ENCODE measurements around the gene SLC34A1. TPM values are rescaled to one million over a fixed set of nuclear protein-coding genes. Genes with fewer than 3 reads are reported as not detected.
A peak's percentile ranks its signal among the peaks of the same experiment; 100 is the strongest.

The SLC34A1 gene
- polyA plus RNA-seq, 3 donors, result not detected

GRCh38 chr5:177447066-177447610 is 62.9 kb downstream of the SLC34A1 start:
- Histone ChIP-seq H3K27me3 (ENCODE audit: control insufficient read depth in 2 of 2, insufficient read depth in 2 of 2, low read length in 2 of 2) (peaks cover 0 to 35% of the 10 kb centered on the region in 2 donors), H2AFZ (ENCODE audit: insufficient read depth, low read depth, low read length, poor library complexity, severe bottlenecking) (no peak overlapping the region), H4K20me1 (ENCODE audit: insufficient read depth, low read length) (peaks cover 57% of the 10 kb centered on the region), H3K27ac (ENCODE audit: low read depth in 1 of 2, low read length in 2 of 2) (no peak overlapping the region), H3K79me2 (ENCODE audit: insufficient read depth, low read length) (no peaks in the 10 kb centered on the region), H3K4me3 (replicated peaks in 1 of 3; ENCODE audit: low read depth in 2 of 3, low read length in 3 of 3) (peak overlapping the region in 1 of 3 experiments; percentile 73), H3K9me3 (replicated peaks in 1 of 2; ENCODE audit: control insufficient read depth in 1 of 2, insufficient read depth in 1 of 2, low read length in 2 of 2) (no peaks in the 10 kb centered on the region), H3K4me2 (replicated peaks; ENCODE audit: extremely low read depth, low read length, poor library complexity, severe bottlenecking) (peak overlapping the region; percentile 86), H3K9ac (ENCODE audit: insufficient read depth, low read length, poor library complexity, severe bottlenecking) (peak overlapping the region; percentile 61), H3K4me1 (ENCODE audit: control insufficient read depth in 1 of 2, insufficient read depth in 2 of 2, low read length in 2 of 2) (peaks cover 38 to 57% of the 10 kb centered on the region in 2 donors), H3K36me3 (replicated peaks in 1 of 2; ENCODE audit: control insufficient read depth in 1 of 2, insufficient read depth in 2 of 2, low read length in 2 of 2) (peaks cover 17% of the 10 kb centered on the region in 2 donors)
- H3K27ac Mint-ChIP-seq, result peak overlapping the region in 1 of 7 donors; percentile 61
- peaks cover 14 to 22% of the 10 kb centered on the region in 2 donors for H3K36me3 Mint-ChIP-seq
- peak overlapping the region in 1 of 2 donors; percentile 55 for H3K4me3 Mint-ChIP-seq
- intact Hi-C loops (cut with micrococcal nuclease), result no loop called here
- no peak for TF ChIP-seq CTCF (IDR thresholded peaks at IDR 0.05)
- 0% methylated on average over 11 of the region's 52 CpGs for WGBS (ENCODE audit: insufficient coverage)
- H3K9me3 Mint-ChIP-seq, result peaks cover 0 to 4% (median 0%) of the 10 kb centered on the region in 7 donors
- DNase-seq, result peak in 2 of 3 donors; percentile 31 to 43
- peaks cover 36 to 52% (median 36%) of the 10 kb centered on the region in 3 donors for H3K27me3 Mint-ChIP-seq (ENCODE audit: low read depth in 3 of 3)
- H3K4me1 Mint-ChIP-seq, result peaks cover 43% of the 10 kb centered on the region

GRCh38 chr5:177447611-177448243 is 63.5 kb downstream of the SLC34A1 start:
- peak overlapping the region in 1 of 3 experiments; percentile 28 for H3K4me3 ChIP-seq (replicated peaks in 1 of 3; ENCODE audit: low read depth in 2 of 3, low read length in 3 of 3)
- peak; percentile 74 to 87 (median 83) for DNase-seq
- TF ChIP-seq CTCF (IDR thresholded peaks at IDR 0.05), result no peak
- intact Hi-C loops (cut with micrococcal nuclease), result no loop called here
- Mint-ChIP-seq H3K9me3 (peaks cover 0 to 4% (median 0%) of the 10 kb centered on the region in 7 donors), H3K4me3 (peak overlapping the region; percentile 66 to 70), H3K36me3 (peaks cover 8 to 17% of the 10 kb centered on the region in 2 donors), H3K27me3 (ENCODE audit: low read depth in 3 of 3) (peaks cover 38 to 58% (median 39%) of the 10 kb centered on the region in 3 donors), H3K27ac (peak overlapping the region in 6 of 7 donors; percentile 8 to 83 (median 60)), H3K4me1 (peaks cover 43% of the 10 kb centered on the region)
- H3K27me3 ChIP-seq (ENCODE audit: control insufficient read depth in 2 of 2, insufficient read depth in 2 of 2, low read length in 2 of 2), result peaks cover 0 to 41% of the 10 kb centered on the region in 2 donors
- H3K4me2 ChIP-seq (replicated peaks; ENCODE audit: extremely low read depth, low read length, poor library complexity, severe bottlenecking), result peak overlapping the region; percentile 57
- peaks cover 51% of the 10 kb centered on the region for H4K20me1 ChIP-seq (ENCODE audit: insufficient read depth, low read length)
- H3K36me3 ChIP-seq (replicated peaks in 1 of 2; ENCODE audit: control insufficient read depth in 1 of 2, insufficient read depth in 2 of 2, low read length in 2 of 2), result peaks cover 11% of the 10 kb centered on the region in 2 donors
- peaks cover 38 to 57% of the 10 kb centered on the region in 2 donors for H3K4me1 ChIP-seq (ENCODE audit: control insufficient read depth in 1 of 2, insufficient read depth in 2 of 2, low read length in 2 of 2)
- no peaks in the 10 kb centered on the region for H3K9me3 ChIP-seq (replicated peaks in 1 of 2; ENCODE audit: control insufficient read depth in 1 of 2, insufficient read depth in 1 of 2, low read length in 2 of 2)
- H2AFZ ChIP-seq (ENCODE audit: insufficient read depth, low read depth, low read length, poor library complexity, severe bottlenecking), result no peak overlapping the region
- WGBS (ENCODE audit: insufficient coverage), result 0% methylated on average over 14 of the region's 23 CpGs
- no peaks in the 10 kb centered on the region for H3K79me2 ChIP-seq (ENCODE audit: insufficient read depth, low read length)
- no peak overlapping the region for H3K27ac ChIP-seq (ENCODE audit: low read depth in 1 of 2, low read length in 2 of 2)
- H3K9ac ChIP-seq (ENCODE audit: insufficient read depth, low read length, poor library complexity, severe bottlenecking), result no peak overlapping the region

Other genes with a start within 250 kb of the SLC34A1 start
- gene RAB24, start 80.7 kb upstream of the SLC34A1 start, polyA plus RNA-seq, result 100 to 1,000 TPM in 1 of 3 donors, 10 to 100 TPM in 2; 74.3 to 465 (median 94.4) TPM
- 100 to 1,000 TPM; 264 to 510 (median 490) TPM for gene PRELID1, start 80.6 kb upstream of the SLC34A1 start, polyA plus RNA-seq
- 10 to 100 TPM; 21.5 to 61.9 (median 25.5) TPM for gene MXD3, start 72.5 kb upstream of the SLC34A1 start, polyA plus RNA-seq
- 100 to 1,000 TPM; 148 to 275 (median 259) TPM for gene LMAN2, start 32.8 kb upstream of the SLC34A1 start, polyA plus RNA-seq
- 100 to 1,000 TPM in 1 of 3 donors, 10 to 100 TPM in 2; 35.4 to 186 (median 43.5) TPM for gene RGS14, start 26.5 kb upstream of the SLC34A1 start, polyA plus RNA-seq
- gene PFN3, start 16.2 kb downstream of the SLC34A1 start, polyA plus RNA-seq, result not detected
- 1 to 10 TPM; 1.4 to 5.5 (median 1.5) TPM for gene F12, start 25.1 kb downstream of the SLC34A1 start, polyA plus RNA-seq
- gene GRK6, start 42.2 kb downstream of the SLC34A1 start, polyA plus RNA-seq, result 100 to 1,000 TPM in 1 of 3 donors, 10 to 100 TPM in 2; 41.6 to 101 (median 63.4) TPM
- 10 to 100 TPM in 1 of 3 donors, 1 to 10 TPM in 2; 1.8 to 17.4 (median 2.1) TPM for gene PRR7, start 62.4 kb downstream of the SLC34A1 start, polyA plus RNA-seq
- gene DBN1, start 89.2 kb downstream of the SLC34A1 start, polyA plus RNA-seq, result 1 to 10 TPM in 1 of 3 donors, under 1 TPM in 2; 0.71 to 1.6 (median 0.73) TPM
- 100 to 1,000 TPM in 1 of 3 donors, 10 to 100 TPM in 2; 21.6 to 126 (median 27.2) TPM for gene PDLIM7, start 113.2 kb downstream of the SLC34A1 start, polyA plus RNA-seq
- 100 to 1,000 TPM in 1 of 3 donors, 10 to 100 TPM in 2; 62.8 to 196 (median 98.3) TPM for gene DOK3, start 125.4 kb downstream of the SLC34A1 start, polyA plus RNA-seq
- 100 to 1,000 TPM in 1 of 3 donors, 10 to 100 TPM in 2; 44.9 to 178 (median 70.3) TPM for gene DDX41, start 132.5 kb downstream of the SLC34A1 start, polyA plus RNA-seq
- 100 to 1,000 TPM in 1 of 3 donors, 1 to 10 TPM in 2; 1.6 to 216 (median 1.9) TPM for gene FAM193B, start 170.1 kb downstream of the SLC34A1 start, polyA plus RNA-seq
- gene TMED9, start 207.8 kb downstream of the SLC34A1 start, polyA plus RNA-seq, result 100 to 1,000 TPM in 2 of 3 donors, 10 to 100 TPM in 1; 98.2 to 150 (median 136) TPM
- gene B4GALT7, start 215.7 kb downstream of the SLC34A1 start, polyA plus RNA-seq, result 10 to 100 TPM; 15.6 to 21.7 (median 18.8) TPM

All from CD14-positive monocyte (primary cell).